GM19025 (cell line): Measurements from ENCODE around the gene MAEA.

Experiments used
- ATAC-seq: cut with Tn5 transposase; IDR thresholded peaks from one replicate; pipeline ENCODE4 v1.9.1; 2021; ENCODE audit warnings: mild to moderate bottlenecking, low read depth, moderate library complexity; ENCODE audit not compliant: unreplicated experiment

MAEA gene

GRCh38 chr4:1298461-1298860, 8.8 kb downstream of the MAEA start:
- no peak for ATAC-seq

GRCh38 chr4:1299301-1299860, 9.7 kb downstream of the MAEA start:
- no peak for ATAC-seq

- no peak for ATAC-seq
Observed at GRCh38 chr4:1300466-1301455, 11.1 kb downstream of the MAEA start.

GRCh38 chr4:1302159-1302558, 12.5 kb downstream of the MAEA start:
- ATAC-seq = no peak

- no peak for ATAC-seq
Observed at GRCh38 chr4:1305261-1305711, 15.6 kb downstream of the MAEA start.

GRCh38 chr4:1305781-1306455, 16.2 kb downstream of the MAEA start:
- ATAC-seq = no peak

- no peak for ATAC-seq
Observed at GRCh38 chr4:1307951-1308735, 18.5 kb downstream of the MAEA start.

- ATAC-seq = peak; percentile 89
Observed at GRCh38 chr4:1309261-1310010, 19.7 kb downstream of the MAEA start.

- ATAC-seq = no peak
Observed at GRCh38 chr4:1310031-1310795, 20.5 kb downstream of the MAEA start.

- ATAC-seq = no peak
Observed at GRCh38 chr4:1310796-1311631, 21.3 kb downstream of the MAEA start.

- no peak for ATAC-seq
Observed at GRCh38 chr4:1312821-1313640, 23.3 kb downstream of the MAEA start.

GRCh38 chr4:1315306-1315705, 25.6 kb downstream of the MAEA start:
- no peak for ATAC-seq

GRCh38 chr4:1315836-1316536, 26.3 kb downstream of the MAEA start:
- ATAC-seq = no peak

- no peak for ATAC-seq
Observed at GRCh38 chr4:1316537-1317168, 27.0 kb downstream of the MAEA start.

- ATAC-seq = no peak
Observed at GRCh38 chr4:1317177-1318045, 27.7 kb downstream of the MAEA start.
